RPMI8226 (cell line): ENCODE results near the gene AP1M1.
"Not testable (repeated sequence)": the region's sequence is repeated elsewhere in the genome, so short reads cannot be mapped to it uniquely, and the experiment has no call there.

ENCODE experiments used
- DNase-seq: peaks from one replicate; pipeline ENCODE4 v3.0.0-alpha.2; 2015

Gene AP1M1

DNA sequence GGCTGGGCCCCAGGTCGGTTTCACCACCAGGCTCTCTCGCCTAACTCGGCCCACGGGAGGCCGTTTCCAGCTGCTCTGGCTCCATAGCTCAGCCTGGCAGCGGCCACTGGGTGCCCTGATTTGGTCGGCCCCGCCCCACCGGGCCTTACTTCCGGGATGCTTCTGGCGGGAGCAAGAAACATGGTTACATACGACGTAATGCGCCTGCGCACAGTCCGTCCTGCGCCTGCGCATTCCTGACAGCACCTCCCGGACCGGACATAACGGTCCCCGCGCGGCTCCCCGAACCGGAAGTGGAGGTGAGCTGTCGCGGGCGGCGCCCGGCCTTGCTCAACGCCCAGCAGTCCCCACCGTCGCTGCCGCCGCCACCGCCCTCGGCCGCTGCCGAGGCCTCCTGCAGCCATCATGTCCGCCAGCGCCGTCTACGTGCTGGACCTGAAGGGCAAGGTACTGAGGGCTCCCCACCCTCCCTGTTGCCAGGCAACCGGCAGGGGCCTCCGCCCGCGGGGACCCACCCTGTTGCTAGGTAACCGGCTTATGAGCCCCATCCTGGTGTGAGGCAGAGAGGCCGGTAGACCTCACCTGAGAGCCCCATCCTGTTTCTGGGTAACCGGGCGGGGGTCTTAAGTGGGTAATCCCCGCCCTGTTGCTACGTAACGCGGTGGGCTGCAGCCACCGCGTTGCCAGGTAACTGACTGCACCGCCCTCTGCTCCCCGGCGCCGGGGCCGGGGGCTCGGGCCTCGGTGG lies at the start of gene AP1M1:
Gene AP1M1 (plus strand): TSS at position 290 of the 748 bp plus-strand sequence. CDS start 116 bp downstream, at position 406.
- DNase-seq: peak; percentile 98

DNA sequence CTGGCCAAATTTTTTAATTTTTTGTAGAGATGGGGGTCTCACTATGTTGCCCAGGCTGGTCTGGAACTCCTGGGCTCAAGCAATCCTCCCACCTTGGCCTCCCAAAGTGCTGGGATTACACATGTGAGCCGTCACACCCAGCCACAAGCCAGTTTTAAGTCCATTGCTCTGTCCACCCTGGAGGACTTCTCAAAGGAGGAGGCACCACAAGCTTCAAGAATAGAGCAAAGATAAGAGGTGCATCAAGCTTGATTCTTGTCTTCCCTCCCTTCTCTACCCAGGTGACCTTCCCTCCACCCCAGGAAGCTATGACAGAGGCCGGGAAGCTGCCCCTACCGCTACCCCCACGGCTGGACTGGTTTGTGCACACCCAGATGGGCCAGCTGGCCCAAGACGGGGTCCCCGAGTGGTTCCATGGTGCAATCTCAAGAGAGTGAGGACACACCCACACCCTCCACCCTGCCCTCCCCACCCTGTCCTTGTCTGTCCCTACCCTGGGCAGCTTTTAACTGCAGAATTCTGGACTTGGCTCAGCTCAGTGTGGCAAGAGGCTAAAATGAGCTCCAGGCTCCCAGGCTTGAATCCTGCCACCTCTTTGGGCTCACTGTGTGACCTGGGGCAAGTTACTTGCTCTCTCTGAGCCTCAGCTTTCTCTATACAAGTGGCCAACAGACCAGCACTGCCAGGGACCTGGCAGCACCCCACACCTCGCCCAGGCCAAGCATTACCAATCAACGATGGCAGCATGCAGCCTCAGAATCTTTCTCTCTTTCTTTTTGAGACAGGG lies 49.1 kb upstream of the AP1M1 start:
- no peak for DNase-seq

DNA sequence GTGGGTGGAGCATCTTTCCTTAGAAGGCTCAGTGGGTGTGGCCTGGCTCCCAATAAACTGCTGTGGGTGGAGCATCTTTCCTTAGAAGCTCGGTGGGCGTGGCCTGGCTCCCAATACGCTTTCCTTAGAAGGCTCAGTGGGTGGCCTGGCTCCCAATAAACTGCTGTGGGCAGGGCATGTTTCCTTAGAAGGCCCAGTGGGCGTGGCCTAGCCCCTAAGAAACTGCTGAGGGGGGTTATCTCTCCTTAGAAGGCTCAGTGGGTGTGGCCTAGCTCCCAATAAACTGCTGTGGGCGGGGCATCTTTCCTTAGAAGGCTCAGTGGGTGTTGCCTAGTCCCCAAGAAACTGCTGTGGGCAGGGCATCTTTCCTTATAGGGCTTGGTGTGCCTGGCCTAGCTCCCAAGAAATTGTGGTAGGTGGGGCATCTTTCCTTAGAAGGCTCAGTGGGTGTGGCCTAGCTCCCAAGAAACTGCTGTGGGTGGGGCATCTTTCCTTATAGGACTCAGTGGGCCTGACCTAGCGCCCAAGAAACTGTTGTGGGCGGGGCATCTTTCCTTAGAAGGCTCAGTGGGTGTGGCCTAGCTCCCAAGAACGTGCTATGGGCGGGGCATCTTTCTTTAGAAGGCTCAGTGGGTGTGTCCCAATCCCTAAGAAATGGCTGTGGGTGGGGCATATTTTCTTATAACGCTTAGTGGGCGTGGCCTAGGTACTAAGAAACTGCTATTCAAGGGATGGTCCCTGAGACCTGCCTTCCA lies 44.0 kb upstream of the AP1M1 start:
- peak; percentile 59 for DNase-seq

DNA sequence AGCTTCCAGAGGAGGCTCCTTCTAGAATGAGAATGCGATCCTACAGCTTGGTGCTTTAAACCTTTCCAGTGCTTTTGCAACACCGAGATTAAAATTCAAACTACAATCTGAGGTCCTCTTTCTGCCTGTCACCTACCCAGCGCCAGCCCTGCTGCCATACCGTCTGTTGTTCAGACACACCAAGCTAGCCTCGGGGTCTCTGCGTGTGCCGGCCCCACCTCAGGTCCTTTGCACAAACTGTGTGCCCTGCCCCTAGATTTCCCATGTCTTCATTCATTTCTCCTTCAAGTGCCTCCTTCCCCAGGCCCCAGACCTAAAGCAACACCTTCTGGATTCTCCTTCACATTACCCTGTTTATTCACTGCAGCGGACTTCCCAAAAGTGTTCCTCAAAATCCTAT lies 43.2 kb upstream of the AP1M1 start:
- DNase-seq: no peak

DNA sequence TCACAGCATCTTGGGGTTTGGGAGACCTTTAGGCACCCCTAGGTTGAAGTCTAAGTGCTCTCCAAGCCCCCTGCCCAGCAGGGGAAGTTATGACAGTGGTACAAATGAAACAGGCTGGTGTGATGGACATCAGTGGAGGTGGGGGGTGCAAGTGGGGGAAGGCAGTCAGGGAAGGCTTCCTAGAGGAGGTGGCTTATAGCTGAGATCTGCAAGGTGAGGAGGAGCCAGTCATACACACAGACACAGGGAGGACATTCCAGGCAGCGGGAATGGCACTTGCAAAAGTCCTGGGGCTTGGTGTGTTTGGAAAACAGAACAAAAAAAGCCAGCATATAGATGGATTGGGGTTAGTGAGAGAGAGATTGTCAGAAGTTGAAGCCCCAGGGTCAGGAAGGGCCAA lies 42.6 kb upstream of the AP1M1 start:
- no peak for DNase-seq

DNA sequence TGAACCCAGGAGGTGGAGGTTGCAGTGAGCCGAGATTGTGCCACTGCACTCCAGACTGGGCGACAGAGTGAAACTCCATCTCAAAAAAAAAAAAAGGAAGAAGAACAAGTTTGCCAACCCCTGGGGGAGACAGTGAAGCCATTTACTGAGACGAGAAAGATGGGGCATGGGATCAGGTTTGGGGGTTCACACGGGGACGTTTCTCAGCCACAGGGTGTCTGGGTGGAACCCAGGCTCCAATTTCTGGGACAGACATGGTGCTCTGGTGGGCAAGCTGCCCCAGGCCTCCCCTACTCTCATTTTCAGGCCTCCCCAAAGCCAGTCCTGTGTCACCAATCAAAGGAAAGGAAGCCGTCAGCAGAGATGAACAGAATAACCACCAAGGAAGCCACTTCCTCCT lies 40.8 kb upstream of the AP1M1 start:
- DNase-seq: no peak

DNA sequence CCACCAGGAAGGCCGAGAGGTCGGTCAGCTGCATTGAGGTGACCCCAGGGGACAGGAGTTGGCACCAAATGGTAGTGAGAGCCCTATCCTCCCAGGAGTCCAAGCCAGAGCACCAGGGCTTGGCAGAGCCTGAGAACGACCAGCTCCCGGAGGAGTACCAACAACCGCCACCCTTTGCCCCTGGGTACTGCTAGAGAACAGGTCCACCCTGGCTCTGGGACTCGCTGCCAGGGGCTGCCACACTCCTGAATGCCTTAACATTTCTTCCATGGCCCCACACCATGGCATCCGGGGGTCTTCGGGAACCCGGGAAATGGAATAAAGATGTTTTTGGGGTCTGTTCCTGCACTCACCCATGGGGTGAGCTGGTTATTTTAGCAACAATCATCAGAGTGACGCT lies 40.1 kb upstream of the AP1M1 start:
- no peak for DNase-seq

DNA sequence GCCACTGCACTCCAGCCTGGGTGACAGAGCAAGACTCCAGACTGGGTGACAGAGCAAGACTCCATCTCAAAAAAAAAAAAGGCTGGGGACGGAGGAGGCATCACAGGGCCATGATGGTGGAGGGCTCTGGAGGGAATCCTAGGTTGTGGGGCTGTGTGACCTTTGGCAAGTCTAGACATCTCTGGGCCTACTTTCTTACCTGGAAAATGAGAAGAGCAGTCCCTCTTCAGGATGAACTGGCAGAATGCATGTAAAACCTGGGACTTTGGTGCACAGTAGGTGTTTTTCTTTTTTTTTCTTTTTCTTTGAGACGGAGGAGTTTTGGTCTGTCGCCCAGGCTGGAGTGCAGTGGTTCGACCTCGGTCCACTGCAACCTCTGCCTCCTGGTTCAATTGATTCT lies 38.1 kb upstream of the AP1M1 start:
- no peak for DNase-seq

DNA sequence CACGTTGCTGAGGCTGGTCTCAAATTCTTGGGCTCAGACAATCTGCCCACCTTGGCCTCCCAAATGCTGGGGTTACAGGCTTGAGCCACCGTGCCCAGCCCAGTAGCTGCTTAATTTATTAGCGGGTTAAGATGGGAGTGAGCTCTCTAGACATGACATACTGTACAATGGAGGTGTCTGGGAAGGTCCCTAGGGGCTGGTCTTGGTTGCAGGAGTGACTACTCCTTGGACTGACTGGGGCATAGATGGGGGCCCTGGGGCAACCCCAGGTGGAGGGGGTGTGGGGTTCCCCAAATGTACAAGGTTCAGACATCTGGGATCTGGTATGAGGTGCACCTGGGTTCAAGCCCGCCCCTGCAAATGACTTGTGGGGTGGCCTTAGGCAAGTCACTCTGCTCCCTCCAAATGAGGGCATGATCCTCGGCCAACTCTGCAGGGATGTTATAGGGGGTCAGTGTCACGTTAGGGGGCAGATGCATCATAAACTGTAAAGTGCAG lies 37.2 kb upstream of the AP1M1 start:
- DNase-seq: no peak

DNA sequence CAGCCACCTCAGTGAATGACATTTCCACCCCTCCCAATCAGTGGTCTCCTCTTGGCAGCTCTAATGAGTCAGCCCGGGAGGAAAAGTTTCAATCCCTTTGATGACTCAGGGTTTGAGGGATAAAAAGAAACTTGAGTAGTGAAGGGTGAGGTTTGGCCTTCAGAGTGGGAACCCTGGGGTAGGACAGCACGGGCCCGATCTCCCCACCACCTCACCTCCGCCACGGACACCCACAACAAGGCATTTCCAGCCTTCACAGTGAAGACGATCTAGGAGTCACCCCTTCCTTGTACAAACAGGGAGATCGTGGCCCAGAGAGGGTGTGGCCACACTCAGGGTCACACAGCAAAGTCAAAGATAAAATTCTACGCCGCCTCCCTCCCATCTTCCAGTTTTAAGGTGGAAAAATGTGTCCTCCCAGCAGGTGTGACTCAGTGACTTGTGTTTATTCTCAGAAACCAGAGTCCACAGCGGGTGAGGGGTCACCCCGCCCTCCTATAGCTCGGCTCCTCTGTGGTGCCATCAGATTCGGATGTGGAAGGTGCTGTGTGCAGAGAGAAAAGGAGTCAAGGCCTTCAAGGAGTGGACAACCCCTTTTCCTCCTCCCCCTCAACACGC lies 36.7 kb upstream of the AP1M1 start:
- peak; percentile 37 for DNase-seq

DNA sequence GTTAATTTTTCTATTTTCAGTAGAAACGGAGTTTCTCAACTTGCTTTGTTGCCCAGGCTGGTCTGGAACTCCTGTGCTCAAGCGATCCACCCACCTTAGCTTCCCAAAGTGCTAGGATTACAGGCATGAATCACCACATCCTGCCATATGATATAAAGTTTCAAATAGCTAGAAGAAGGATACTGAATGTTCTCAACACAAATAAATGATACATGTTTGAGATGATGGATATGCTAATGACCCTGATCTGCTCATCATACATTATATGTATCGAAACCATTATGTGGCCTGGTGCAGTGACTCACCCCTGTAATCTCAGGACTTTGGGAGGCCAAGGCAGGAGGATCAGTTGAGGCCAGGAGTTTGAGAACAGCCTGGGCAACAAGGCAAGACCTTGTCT lies 35.9 kb upstream of the AP1M1 start:
- DNase-seq: no peak

DNA sequence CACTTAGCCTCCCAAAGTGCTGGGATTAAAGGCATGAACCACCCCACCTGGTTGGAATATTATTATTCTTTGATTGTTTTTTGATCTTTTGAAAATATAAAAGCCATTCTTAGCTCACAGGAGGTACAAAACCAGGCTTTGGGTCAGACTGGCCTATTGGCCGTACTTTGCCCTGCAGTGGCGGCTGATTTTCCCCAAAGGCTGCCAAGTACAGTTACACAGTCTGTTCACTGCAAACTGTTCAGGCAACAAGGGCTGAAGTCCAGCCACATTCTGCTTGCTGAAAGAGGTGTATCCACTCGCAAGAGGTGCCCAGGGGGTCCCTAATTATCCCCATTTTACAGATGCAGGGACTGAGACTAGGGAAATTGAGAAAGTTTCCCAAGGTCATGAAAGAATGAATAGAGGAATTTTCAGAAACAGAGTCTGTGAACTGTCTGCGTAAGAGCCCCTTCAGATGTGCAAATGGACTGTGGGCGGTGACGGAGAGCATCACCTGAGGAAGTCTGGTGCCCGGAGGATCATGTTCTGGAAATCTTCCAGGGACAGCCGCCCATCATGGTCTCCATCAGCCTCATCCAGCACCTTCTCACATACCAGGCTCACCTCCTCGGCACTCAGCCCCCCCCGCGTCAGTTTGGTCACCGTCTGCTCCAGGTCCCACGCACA lies 33.4 kb upstream of the AP1M1 start:
- DNase-seq: no peak

DNA sequence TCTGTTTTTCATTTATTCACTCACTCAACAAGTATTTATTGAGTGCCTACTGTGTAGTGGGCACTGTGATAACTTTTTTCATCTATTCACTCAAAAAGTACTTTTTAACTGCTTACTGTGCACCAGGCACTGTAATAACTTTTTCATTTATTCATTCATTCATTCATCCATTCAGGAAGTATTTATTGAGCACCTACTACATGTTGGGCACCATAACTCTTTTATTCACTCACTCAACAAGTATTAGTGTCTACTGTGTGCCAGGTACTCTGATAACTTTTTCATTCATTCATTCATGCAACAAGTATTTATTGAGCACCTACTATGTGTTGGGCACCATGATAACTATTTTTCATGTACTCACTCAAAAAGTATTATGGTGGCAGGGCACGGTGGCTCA lies 31.3 kb upstream of the AP1M1 start:
- no peak for DNase-seq

DNA sequence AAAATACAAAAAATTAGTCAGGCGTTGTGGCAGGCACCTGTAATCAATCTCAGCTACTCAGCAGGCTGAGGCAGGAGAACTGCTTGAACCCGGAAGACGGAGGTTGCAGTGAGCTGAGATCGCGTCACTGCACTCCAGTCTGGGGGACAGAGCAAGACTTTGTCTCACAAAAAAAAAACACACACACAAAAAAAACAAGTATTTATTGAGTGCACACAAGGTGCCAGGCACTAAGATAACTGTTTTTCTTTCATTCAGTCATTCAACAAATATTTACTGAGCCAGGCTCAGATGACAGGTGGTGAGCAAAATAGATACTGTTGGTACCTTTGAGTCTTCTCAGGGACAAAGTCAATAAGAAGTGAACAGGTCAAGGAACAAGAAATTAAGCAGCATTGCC lies 30.7 kb upstream of the AP1M1 start:
- DNase-seq: no peak

DNA sequence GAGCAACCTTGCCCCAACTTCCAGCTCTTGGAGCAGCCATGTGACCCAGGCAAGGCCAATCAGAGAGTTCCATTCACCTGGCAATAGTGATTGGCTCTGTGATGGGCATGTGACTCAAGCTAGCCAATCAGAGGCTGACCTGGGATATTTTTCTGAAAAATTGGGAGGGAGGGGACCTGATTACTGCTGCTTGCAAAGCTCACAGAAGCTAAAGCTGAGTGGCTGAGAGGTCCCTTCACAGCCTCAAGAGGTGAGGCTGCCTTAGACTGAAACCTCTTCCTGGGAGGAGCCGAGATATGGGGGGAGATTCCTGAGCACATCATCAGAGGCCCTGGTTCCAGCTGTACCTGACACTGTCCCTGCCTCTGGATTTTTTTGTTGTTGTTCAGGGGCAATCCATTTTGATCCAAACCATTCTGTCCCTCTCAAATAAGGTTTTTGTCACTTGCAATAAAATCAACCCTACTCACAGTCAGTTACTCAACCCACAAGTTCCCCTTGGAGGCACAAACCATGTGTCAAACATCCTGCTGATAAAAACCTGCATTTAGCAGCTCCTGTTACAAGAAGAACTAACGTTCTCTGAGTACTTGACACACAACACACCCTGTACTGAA lies 29.1 kb upstream of the AP1M1 start:
- no peak for DNase-seq

DNA sequence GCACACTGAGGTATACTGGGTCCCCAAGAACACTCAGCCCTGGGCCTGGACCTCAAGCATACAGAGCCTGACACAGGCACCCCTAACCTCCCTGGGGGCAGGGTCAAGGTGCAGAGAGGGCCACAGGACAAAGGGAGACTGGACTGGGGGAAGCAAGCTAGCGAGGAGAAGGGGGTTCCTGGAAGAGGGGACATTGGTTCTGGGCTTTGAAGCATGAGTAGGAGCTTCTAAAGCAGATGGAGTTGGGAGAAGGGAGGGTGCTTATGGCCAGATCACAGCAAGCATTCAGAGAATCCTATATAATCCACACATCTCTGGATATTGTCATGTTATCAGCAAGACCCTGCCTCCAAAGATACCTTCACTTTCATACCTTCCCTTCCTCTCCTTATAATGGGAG lies 27.6 kb upstream of the AP1M1 start:
- DNase-seq: no peak

DNA sequence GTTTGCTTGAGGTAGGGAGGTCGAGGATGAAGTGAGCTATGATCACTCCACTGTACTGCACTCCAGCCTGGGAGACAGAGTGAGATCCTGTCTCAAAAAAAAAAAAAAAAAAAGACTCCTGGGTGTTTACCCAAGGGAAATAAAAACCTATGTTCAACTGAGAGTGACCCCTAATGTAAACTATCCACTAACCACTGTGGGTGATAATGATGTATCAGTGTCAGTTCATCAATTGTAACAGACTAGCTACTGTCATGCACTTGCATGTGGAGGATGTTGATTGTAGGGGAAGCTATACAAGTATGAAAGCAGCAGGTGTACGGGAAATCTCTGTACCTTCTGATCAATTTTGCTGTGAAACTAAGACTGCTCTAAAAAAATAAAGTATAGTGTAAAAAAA lies 21.8 kb upstream of the AP1M1 start:
- no peak for DNase-seq

DNA sequence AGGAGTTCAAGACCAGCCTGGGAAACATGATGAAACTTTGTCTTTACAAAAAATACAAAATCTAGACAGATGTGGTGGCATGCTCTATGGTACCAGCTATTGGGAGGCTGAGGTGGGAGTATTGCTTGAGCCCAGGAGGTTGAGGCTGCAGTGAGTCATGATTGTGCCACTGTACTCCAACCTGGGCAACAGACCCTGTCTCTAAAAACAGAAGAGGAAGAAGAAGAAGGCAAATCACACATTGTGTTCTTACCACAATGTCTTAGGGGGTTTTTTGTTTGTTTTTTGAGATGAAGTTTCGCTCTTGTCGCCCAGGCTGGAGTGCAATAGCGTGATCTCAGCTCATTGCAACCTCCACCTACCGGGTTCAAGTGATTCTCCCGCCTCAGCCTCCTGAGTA lies 18.8 kb upstream of the AP1M1 start:
- not testable (repeated sequence) for DNase-seq

DNA sequence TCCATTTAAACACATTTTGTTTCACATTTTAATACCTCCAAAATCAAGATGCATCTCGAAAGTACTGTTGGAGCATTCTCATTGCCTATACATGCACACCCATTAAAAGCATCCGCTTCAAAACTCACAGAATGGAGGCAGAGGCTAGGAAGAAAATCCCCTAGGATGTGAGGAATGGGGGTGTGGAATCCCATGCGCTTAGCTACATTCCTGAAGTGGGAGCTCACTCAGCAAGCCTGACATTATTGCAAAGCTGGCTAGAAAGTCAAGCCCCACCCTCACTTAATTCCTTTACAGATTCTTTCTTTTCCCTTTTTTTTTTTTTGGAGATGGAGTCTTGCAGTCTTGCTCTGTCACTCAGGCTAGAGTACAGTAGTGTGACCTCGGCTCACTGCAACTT lies 17.1 kb upstream of the AP1M1 start:
- DNase-seq: no peak

DNA sequence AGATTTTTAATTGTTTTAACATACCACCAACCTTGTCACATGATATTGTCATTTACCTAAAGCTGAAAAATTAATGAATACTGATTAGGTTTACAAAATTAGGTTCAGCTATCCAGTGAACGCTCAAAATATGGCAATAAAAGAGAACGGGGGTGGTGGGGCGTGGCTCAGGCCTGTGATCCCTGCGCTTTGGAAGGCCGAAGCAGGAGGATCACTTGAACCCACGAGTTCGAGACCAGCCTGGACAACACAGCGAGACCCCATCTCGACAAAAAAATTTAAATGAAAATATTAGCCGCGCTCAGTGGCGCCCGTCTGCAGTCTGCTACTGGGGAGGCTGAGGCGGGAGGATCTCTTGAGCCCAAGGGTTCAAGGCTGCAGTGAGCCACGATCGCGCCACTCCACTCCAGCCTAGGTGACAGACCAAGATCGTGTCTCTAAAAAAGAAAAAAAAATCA lies 13.0 kb upstream of the AP1M1 start:
- no peak for DNase-seq

DNA sequence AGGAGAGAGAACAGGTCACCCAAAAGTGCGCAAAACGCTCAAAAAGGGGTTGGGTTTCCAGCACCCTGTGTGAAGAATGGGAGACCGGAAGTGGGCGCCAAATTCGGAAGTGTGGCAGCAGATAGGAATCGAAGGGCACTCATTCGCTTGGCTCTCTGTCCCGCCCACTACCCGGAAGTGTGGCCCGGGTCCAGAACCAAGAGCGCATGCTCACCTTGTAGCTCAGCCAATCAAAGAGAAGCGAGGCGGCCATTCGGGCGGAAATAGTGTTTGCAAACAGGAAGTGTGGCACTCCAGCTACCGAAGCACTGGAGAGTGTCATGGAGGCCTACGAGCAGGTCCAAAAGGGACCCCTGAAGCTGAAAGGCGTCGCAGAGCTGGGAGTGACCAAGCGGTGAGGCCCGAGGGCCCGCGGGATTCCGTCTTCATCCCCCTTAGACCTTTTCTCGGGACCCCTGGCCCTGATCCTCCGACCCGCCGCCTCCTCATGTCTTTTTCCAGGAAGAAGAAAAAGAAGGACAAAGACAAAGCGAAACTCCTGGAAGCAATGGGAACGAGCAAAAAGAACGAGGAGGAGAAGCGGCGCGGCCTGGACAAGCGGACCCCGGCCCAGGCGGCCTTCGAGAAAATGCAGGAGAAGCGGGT lies 12.5 kb upstream of the AP1M1 start, which contains the start of gene FAM32A:
Gene FAM32A (plus strand): TSS at position 288 of the 645 bp plus-strand sequence. CDS start 33 bp downstream, at position 321.
- DNase-seq: peak; percentile 99
